Trophoblast cell (in vitro differentiated cells and primary cell): Measurements from ENCODE around the gene SSC5D.

Experiments used
- DNase-seq, 2 donors: peaks; one replicate each; pipeline ENCODE4 v3.0.0-alpha.2; 2016
- H2AFZ ChIP-seq: 2 replicates; pipeline ENCODE4 v1.6.1; 2013; ENCODE audit warnings: low read length, moderate library complexity, mild to moderate bottlenecking; ENCODE audit not compliant: insufficient read depth, poor library complexity
- H2AK5ac ChIP-seq: 2 replicates; pipeline ENCODE4 v1.6.1; 2013; ENCODE audit warnings: mild to moderate bottlenecking, low read length
- H2BK120ac ChIP-seq: 2 replicates; pipeline ENCODE4 v1.6.1; 2013; ENCODE audit warnings: low read length, mild to moderate bottlenecking, moderate library complexity; ENCODE audit not compliant: insufficient read depth, poor library complexity
- H2BK12ac ChIP-seq: 2 replicates; pipeline ENCODE4 v1.6.1; 2013; ENCODE audit warnings: mild to moderate bottlenecking, low read length, moderate library complexity
- H2BK5ac ChIP-seq: 2 replicates; pipeline ENCODE4 v1.6.1; 2013; ENCODE audit warnings: low read length, low read depth, moderate library complexity, mild to moderate bottlenecking; ENCODE audit not compliant: poor library complexity
- H3K14ac ChIP-seq: 2 replicates; pipeline ENCODE4 v1.6.1; 2013; ENCODE audit warnings: mild to moderate bottlenecking, low read length
- H3K18ac ChIP-seq: 2 replicates; pipeline ENCODE4 v1.6.1; 2013; ENCODE audit warnings: mild to moderate bottlenecking, low read length
- H3K23ac ChIP-seq: 2 replicates; pipeline ENCODE4 v1.6.1; 2013; ENCODE audit warnings: low read length
- H3K27ac ChIP-seq: 2 replicates; pipeline ENCODE4 v1.5.1; 2013; ENCODE audit warnings: low read depth, mild to moderate bottlenecking, inconsistent platforms, low read length, moderate library complexity
- H3K27me3 ChIP-seq: 2 replicates; pipeline ENCODE4 v1.6.1; 2013; ENCODE audit warnings: inconsistent platforms, mild to moderate bottlenecking, low read length, moderate library complexity; ENCODE audit not compliant: insufficient read depth
- H3K36me3 ChIP-seq, 2 experiments: 1 replicate in 1 of 2; 2 replicates in 1 of 2; pipeline ENCODE4 v1.6.1; 2013; ENCODE audit warnings: low read length in 2 of 2, mild to moderate bottlenecking in 2 of 2, moderate library complexity in 1 of 2; ENCODE audit not compliant: insufficient read depth in 2 of 2, control insufficient read depth in 1 of 2
- H3K4ac ChIP-seq: 2 replicates; pipeline ENCODE4 v1.6.1; 2013; ENCODE audit warnings: low read depth, mild to moderate bottlenecking, low read length, moderate library complexity
- H3K4me1 ChIP-seq, 2 experiments: 1 replicate in 1 of 2; 2 replicates in 1 of 2; pipeline ENCODE4 v1.6.1; 2013; ENCODE audit warnings: low read length in 2 of 2, mild to moderate bottlenecking in 2 of 2, moderate library complexity in 1 of 2; ENCODE audit not compliant: insufficient read depth in 2 of 2, control insufficient read depth in 1 of 2
- H3K4me2 ChIP-seq: 2 replicates; pipeline ENCODE4 v1.6.1; 2013; ENCODE audit warnings: inconsistent platforms, mild to moderate bottlenecking, low read length, moderate library complexity
- H3K4me3 ChIP-seq: 2 replicates; pipeline ENCODE4 v1.5.1; 2013; ENCODE audit warnings: mild to moderate bottlenecking, low read depth, low read length, inconsistent platforms
- H3K79me1 ChIP-seq: one replicate; pipeline ENCODE4 v1.6.1; 2013; ENCODE audit warnings: low read length
- H3K79me2 ChIP-seq: 2 replicates; pipeline ENCODE4 v1.6.1; 2013; ENCODE audit warnings: low read length, mild to moderate bottlenecking; ENCODE audit not compliant: control insufficient read depth, insufficient read depth, poor library complexity
- H3K9ac ChIP-seq: 2 replicates; pipeline ENCODE4 v1.6.1; 2013; ENCODE audit warnings: mild to moderate bottlenecking, low read length
- H3K9me3 ChIP-seq: 2 replicates; pipeline ENCODE4 v1.6.1; 2013; ENCODE audit warnings: low read depth, mild to moderate bottlenecking, control low read depth, inconsistent platforms, low read length; ENCODE audit not compliant: insufficient read depth
- H4K12ac ChIP-seq: 2 replicates; pipeline ENCODE4 v1.6.1; 2013; ENCODE audit warnings: low read depth, mild to moderate bottlenecking, low read length, moderate library complexity
- H4K8ac ChIP-seq: 2 replicates; pipeline ENCODE4 v1.6.1; 2013; ENCODE audit warnings: low read depth, mild to moderate bottlenecking, low read length, moderate library complexity
- H4K91ac ChIP-seq: one replicate; pipeline ENCODE4 v1.6.1; 2013; ENCODE audit warnings: low read depth, mild to moderate bottlenecking, low read length, moderate library complexity
- WGBS: extraction: QIAGEN DNeasy Blood & Tissue Kit; methylation state at CpG from one replicate; pipeline ENCODE4 v1.1.7; 2013; ENCODE audit warnings: missing lambda C conversion rate; ENCODE audit not compliant: insufficient read length, insufficient coverage; ENCODE audit errors: extremely low coverage; 5-methylcytosine and 5-hydroxymethylcytosine counted together

The SSC5D gene

GRCh38 chr19:55453511-55454260 lies 34.5 kb upstream of the SSC5D start:
- Histone ChIP-seq H3K4me1 (peaks cover 0 to 3% of the 10 kb centered on the region in 2 experiments), H3K36me3 (peaks cover 0 to 5% of the 10 kb centered on the region in 2 experiments), H2AFZ (no peak overlapping the region), H3K27me3 (peaks cover 30% of the 10 kb centered on the region), H2BK12ac (no peak overlapping the region), H3K23ac (no peak overlapping the region), H3K79me2 (no peaks in the 10 kb centered on the region), H2AK5ac (no peak overlapping the region), H4K8ac (no peak overlapping the region), H3K4ac (no peak overlapping the region), H3K9ac (no peak overlapping the region), H3K79me1 (no peaks in the 10 kb centered on the region), H2BK5ac (no peak overlapping the region), H3K14ac (no peak overlapping the region), H3K18ac (no peak overlapping the region), H4K12ac (no peak overlapping the region), H3K9me3 (peaks cover 10% of the 10 kb centered on the region), H3K27ac (no peak overlapping the region), H3K4me3 (no peak overlapping the region), H4K91ac (no peak overlapping the region), H2BK120ac (no peak overlapping the region), H3K4me2 (no peak overlapping the region)
- DNase-seq = no peak
- WGBS = no CpG with 5 or more reads among the region's 12 CpGs

GRCh38 chr19:55454787-55455243 lies 33.4 kb upstream of the SSC5D start:
- peaks cover 4% of the 10 kb centered on the region for H3K9me3 ChIP-seq
- H2BK5ac ChIP-seq = no peak overlapping the region
- H4K8ac ChIP-seq = no peak overlapping the region
- no peak overlapping the region for H2BK120ac ChIP-seq
- H2AFZ ChIP-seq = no peak overlapping the region
- no peak overlapping the region for H3K4me3 ChIP-seq
- no CpG with 5 or more reads among the region's 14 CpGs for WGBS
- H3K18ac ChIP-seq = no peak overlapping the region
- no peak overlapping the region for H2AK5ac ChIP-seq
- H3K9ac ChIP-seq = no peak overlapping the region
- H3K4me2 ChIP-seq = no peak overlapping the region
- peak; percentile 34 to 47 for DNase-seq
- peaks cover 0 to 5% of the 10 kb centered on the region in 2 experiments for H3K36me3 ChIP-seq
- no peak overlapping the region for H3K27ac ChIP-seq
- H4K91ac ChIP-seq = no peak overlapping the region
- H3K4ac ChIP-seq = no peak overlapping the region
- no peak overlapping the region for H4K12ac ChIP-seq
- H3K79me1 ChIP-seq = no peaks in the 10 kb centered on the region
- H3K14ac ChIP-seq = no peak overlapping the region
- no peak overlapping the region for H2BK12ac ChIP-seq
- H3K27me3 ChIP-seq = peaks cover 24% of the 10 kb centered on the region
- no peaks in the 10 kb centered on the region for H3K79me2 ChIP-seq
- no peak overlapping the region for H3K23ac ChIP-seq
- peaks cover 0 to 3% of the 10 kb centered on the region in 2 experiments for H3K4me1 ChIP-seq

GRCh38 chr19:55455576-55456235 lies 32.5 kb upstream of the SSC5D start:
- no peak overlapping the region for H2BK12ac ChIP-seq
- H3K79me1 ChIP-seq = no peaks in the 10 kb centered on the region
- H2AK5ac ChIP-seq = no peak overlapping the region
- H4K8ac ChIP-seq = no peak overlapping the region
- no peak overlapping the region for H2BK5ac ChIP-seq
- no peak overlapping the region for H2BK120ac ChIP-seq
- peaks cover 4% of the 10 kb centered on the region for H3K9me3 ChIP-seq
- no peak overlapping the region for H3K14ac ChIP-seq
- no peak overlapping the region for H3K4me3 ChIP-seq
- H2AFZ ChIP-seq = no peak overlapping the region
- no peak overlapping the region for H3K4me2 ChIP-seq
- no CpG with 5 or more reads among the region's 11 CpGs for WGBS
- no peak overlapping the region for H3K4ac ChIP-seq
- peaks cover 0 to 4% of the 10 kb centered on the region in 2 experiments for H3K4me1 ChIP-seq
- peaks cover 0 to 5% of the 10 kb centered on the region in 2 experiments for H3K36me3 ChIP-seq
- H3K23ac ChIP-seq = no peak overlapping the region
- H4K91ac ChIP-seq = no peak overlapping the region
- no peak overlapping the region for H3K18ac ChIP-seq
- H3K79me2 ChIP-seq = no peaks in the 10 kb centered on the region
- peaks cover 18% of the 10 kb centered on the region for H3K27me3 ChIP-seq
- no peak overlapping the region for H3K9ac ChIP-seq
- no peak for DNase-seq
- no peak overlapping the region for H4K12ac ChIP-seq
- H3K27ac ChIP-seq = no peak overlapping the region

- no peak overlapping the region for H3K18ac ChIP-seq
- no peak overlapping the region for H4K12ac ChIP-seq
- no peak overlapping the region for H3K14ac ChIP-seq
- no peak for DNase-seq
- peaks cover 4 to 11% of the 10 kb centered on the region in 2 experiments for H3K4me1 ChIP-seq
- H4K8ac ChIP-seq = no peak overlapping the region
- no peak overlapping the region for H2AK5ac ChIP-seq
- H3K4me2 ChIP-seq = no peak overlapping the region
- H3K79me1 ChIP-seq = peaks cover 3% of the 10 kb centered on the region
- peaks cover 4% of the 10 kb centered on the region for H3K9me3 ChIP-seq
- peaks cover 0 to 5% of the 10 kb centered on the region in 2 experiments for H3K36me3 ChIP-seq
- no peak overlapping the region for H3K27ac ChIP-seq
- H3K23ac ChIP-seq = no peak overlapping the region
- no peak overlapping the region for H2BK120ac ChIP-seq
- H2BK12ac ChIP-seq = no peak overlapping the region
- H3K4me3 ChIP-seq = no peak overlapping the region
- H2AFZ ChIP-seq = no peak overlapping the region
- WGBS = no CpG with 5 or more reads among the region's 14 CpGs
- H3K4ac ChIP-seq = no peak overlapping the region
- peaks cover 2% of the 10 kb centered on the region for H3K79me2 ChIP-seq
- H3K9ac ChIP-seq = no peak overlapping the region
- H2BK5ac ChIP-seq = no peak overlapping the region
- H3K27me3 ChIP-seq = peaks cover 13% of the 10 kb centered on the region
- no peak overlapping the region for H4K91ac ChIP-seq
Observed at GRCh38 chr19:55456347-55456746, 31.9 kb upstream of the SSC5D start.
